HepG2 (cell line): ENCODE data around the gene DNAJC18. TPM values are rescaled to one million over a fixed set of nuclear protein-coding genes. Genes with fewer than 3 reads are reported as not detected.

Source experiments
- ATAC-seq: fragments of 200-7000 bp; cut with Tn5 transposase; 3 replicates; pipeline ENCODE4 v1.9.1; 2020; ENCODE audit warnings: mild to moderate bottlenecking, moderate library complexity
- BruUV-seq: library from RNA; stranded (reverse); fragments of 400-500 nt; replicated peaks from 2 replicates; lab custom pipeline; 2021; lab: Mats Ljungman, UMichigan
- CTCF ChIA-PET: fragments of 300-600 bp; formaldehyde crosslinking; extraction: SDS; loops from one replicate; lab custom pipeline; 2021; ENCODE audit warnings: low total read pairs, inconsistent platforms, low intra/inter-chr PET ratio; lab: Yijun Ruan, JAX
- POLR2A ChIA-PET: fragments of 350-600 bp; sonication (Branson Sonifier 250); formaldehyde crosslinking; loops from one replicate; lab custom pipeline; 2020; ENCODE audit warnings: antibody characterized with exemption, inconsistent platforms; lab: Yijun Ruan, JAX
- DNase-seq: peaks from one replicate; pipeline ENCODE4 v3.0.0-alpha.2; 2015; ENCODE audit warnings: low spot score
- FAIRE-seq: peaks from 3 replicates; lab custom pipeline; 2011; peaks lifted over from hg19 to GRCh38; lab: Jason Lieb, UNC
- H2AFZ ChIP-seq: one replicate; pipeline ENCODE4 v1.6.1; 2011; ENCODE audit warnings: low read length, inconsistent platforms
- H3K27ac ChIP-seq: fragments of 300-600 bp; 3 replicates; pipeline ENCODE4 v1.8.0; 2011; ENCODE audit warnings: mixed run types, mild to moderate bottlenecking, mixed read lengths, low read length, inconsistent platforms; ENCODE audit not compliant: insufficient read depth; ENCODE audit errors: extremely low read length
- H3K27me3 ChIP-seq, 2 experiments: fragments of 200-600 bp in 1 of 2; 2 replicates in 1 of 2; 3 replicates in 1 of 2; pipeline versions ENCODE4 v1.6.0 to v1.8.0; 2011; ENCODE audit warnings: low read length in 2 of 2, mild to moderate bottlenecking in 2 of 2, moderate library complexity in 2 of 2, inconsistent platforms in 1 of 2; ENCODE audit not compliant: insufficient read depth in 2 of 2, control insufficient read depth in 1 of 2
- H3K36me3 ChIP-seq, 2 experiments: fragments of 200-600 bp in 1 of 2; replicated peaks in 1 of 2; 2 replicates in 1 of 2; 3 replicates in 1 of 2; pipeline versions ENCODE4 v1.5.1 to v1.8.0; 2011; ENCODE audit warnings: low read length in 2 of 2, inconsistent platforms in 1 of 2; ENCODE audit not compliant: insufficient read depth in 2 of 2, control insufficient read depth in 1 of 2
- H3K4me1 ChIP-seq: 2 replicates; pipeline ENCODE4 v1.5.1; 2012; ENCODE audit warnings: low read length, inconsistent platforms; ENCODE audit not compliant: insufficient read depth
- H3K4me2 ChIP-seq: 2 replicates; pipeline ENCODE4 v1.6.0; 2011; ENCODE audit warnings: low read depth, low read length, inconsistent platforms
- H3K4me3 ChIP-seq, 3 experiments: fragments of 200-600 bp in 1 of 3; sonication (generic), shearing (Covaris generic) in 1 of 3; replicated peaks in 1 of 3; 2 replicates each; pipeline ENCODE4 v1.5.1; 2011 to 2016; ENCODE audit warnings: low read length in 3 of 3, inconsistent platforms in 2 of 3, low read depth in 2 of 3, mild to moderate bottlenecking in 2 of 3, control low read depth in 1 of 3, mixed read lengths in 1 of 3; ENCODE audit not compliant: insufficient read depth in 1 of 3
- H3K79me2 ChIP-seq: one replicate; pipeline ENCODE4 v1.6.1; 2011; ENCODE audit warnings: low read length, inconsistent platforms; ENCODE audit not compliant: insufficient read depth
- H3K9ac ChIP-seq: 2 replicates; pipeline ENCODE4 v1.6.0; 2011; ENCODE audit warnings: mild to moderate bottlenecking, low read depth, low read length, inconsistent platforms; ENCODE audit not compliant: insufficient read depth
- H3K9me3 ChIP-seq: 2 replicates; pipeline ENCODE4 v1.5.1; 2012; ENCODE audit warnings: mild to moderate bottlenecking, low read length
- H4K20me1 ChIP-seq: 2 replicates; pipeline ENCODE4 v1.6.0; 2011; ENCODE audit warnings: inconsistent platforms, mild to moderate bottlenecking, low read length, moderate library complexity; ENCODE audit not compliant: insufficient read depth
- CBX2 ChIP-seq, 2 experiments: fragments of 200-600 bp in 1 of 2; sonication (generic); formaldehyde crosslinking in 1 of 2; IDR thresholded peaks; 2 replicates each; pipeline versions ENCODE4 v1.7.0 to v1.8.1; 2018 to 2022; ENCODE audit warnings: low read depth in 2 of 2, low read length in 1 of 2, mild to moderate bottlenecking in 1 of 2, missing genetic modification reagents in 1 of 2
- EED ChIP-seq: sonication (generic); formaldehyde crosslinking; IDR thresholded peaks from 2 replicates; pipeline ENCODE4 v1.5.0; 2020; ENCODE audit warnings: mild to moderate bottlenecking, missing genetic modification reagents
- SAFB2 ChIP-seq: sonication (generic); formaldehyde crosslinking; IDR thresholded peaks from 2 replicates; pipeline ENCODE4 v1.5.1; 2020; ENCODE audit warnings: missing genetic modification reagents, low read depth, mild to moderate bottlenecking, borderline replicate concordance
- ZEB1 ChIP-seq: IDR thresholded peaks from 2 replicates; pipeline ENCODE4 v1.6.1; 2012; ENCODE audit warnings: mild to moderate bottlenecking, low read depth, inconsistent platforms; ENCODE audit not compliant: insufficient replicate concordance
- ZMYM2 ChIP-seq: sonication (generic); formaldehyde crosslinking; IDR thresholded peaks from 2 replicates; pipeline ENCODE4 v1.8.0; 2022; ENCODE audit warnings: mild to moderate bottlenecking, missing genetic modification reagents
- ZNF282 ChIP-seq: fragments of 450-650 bp; IDR thresholded peaks from 2 replicates; pipeline ENCODE4 v1.6.1; 2018; ENCODE audit not compliant: partially characterized antibody
- ZNF564 ChIP-seq: sonication (generic); formaldehyde crosslinking; IDR thresholded peaks from 2 replicates; pipeline ENCODE4 v1.8.1; 2023; ENCODE audit warnings: mild to moderate bottlenecking, missing genetic modification reagents
- ZNF670 ChIP-seq: sonication (generic); formaldehyde crosslinking; IDR thresholded peaks from 2 replicates; pipeline ENCODE4 v1.8.0; 2022; ENCODE audit warnings: mild to moderate bottlenecking, missing genetic modification reagents, borderline replicate concordance
- ZNF879 ChIP-seq: sonication (generic); formaldehyde crosslinking; IDR thresholded peaks from 2 replicates; pipeline ENCODE4 v1.8.1; 2023; ENCODE audit warnings: missing genetic modification reagents
- WGBS: methylation state at CpG from one replicate; pipeline ENCODE4 v1.1.6; 2017; ENCODE audit warnings: low lambda C conversion rate; 5-methylcytosine and 5-hydroxymethylcytosine counted together
- in situ Hi-C: cut with HindIII; loops from 2 replicates; pipeline ENCODE4 v1.10.0; 2017; ENCODE audit warnings: low pct_unique_long_range_greater_than_20kb; ENCODE audit not compliant: extremely low pct_ligation_motif_present
- intact Hi-C: fragments of 100-400 bp; cut with micrococcal nuclease; formaldehyde crosslinking; loops from one replicate; pipeline ENCODE4 v1.10.0; 2022; ENCODE audit not compliant: unreplicated experiment
- polyA plus RNA-seq, 8 experiments: library from polyadenylated mRNA; depleted of rRNA in 3 of 8; stranded (reverse) in 7 of 8; unstranded in 1 of 8; fragments of >200 nt; fragmentation: Illumina TruSeq in 4 of 8; extraction: Trizol in 4 of 8; gene quantifications; 2 replicates each; pipeline versions ENCODE4 v1.2.1 to v1.2.3, GENCODE V29; 2011 to 2016; ENCODE audit warnings: low read depth in 4 of 8, missing spikeins in 1 of 8, mixed read lengths in 1 of 8; ENCODE audit not compliant: insufficient read depth in 1 of 8
- total RNA-seq, 5 experiments: library from RNA; depleted of rRNA; stranded (reverse); fragments of >200 nt; fragmentation: Illumina TruSeq; extraction: Trizol; gene quantifications; 2 replicates each; pipeline ENCODE4 v1.2.3, GENCODE V29; 2016; ENCODE audit warnings: low read depth in 1 of 5

DNAJC18 gene
- total and polyA plus RNA-seq, 2 of the 13 experiments (the other 11 are each of a cell fraction or from before 2014, with no cell fraction given) = 6.5 to 6.6 TPM

DNA sequence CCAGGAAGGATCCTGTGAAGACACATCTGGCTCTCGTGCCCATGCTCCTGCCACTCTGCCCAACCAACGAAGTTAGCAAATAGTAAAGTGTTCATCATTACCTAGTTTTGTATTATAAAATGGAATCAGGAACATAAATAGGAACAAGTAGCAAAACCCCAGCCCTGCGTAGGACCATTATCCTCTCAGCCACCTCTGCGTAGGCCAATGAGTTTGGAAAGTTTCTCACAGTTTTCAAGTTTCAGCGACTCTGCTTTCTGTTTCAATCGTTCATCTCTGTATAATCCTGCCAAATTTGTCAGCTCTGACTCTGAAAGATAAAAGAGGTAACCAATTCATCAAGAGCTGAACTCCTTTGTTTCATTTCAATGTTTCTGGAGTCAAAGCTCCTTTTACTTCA lies 25.4 kb downstream of the DNAJC18 start:
- POLR2A ChIA-PET = no interaction called here
- in situ Hi-C loops = no loop called here

GRCh38 chr5:139413153-139413552 lies 26.2 kb downstream of the DNAJC18 start:
- CTCF ChIA-PET = no interaction called here
- Histone ChIP-seq H3K9ac (no peak overlapping the region), H3K4me3 (no peak overlapping the region), H3K79me2 (no peaks in the 10 kb centered on the region), H3K4me2 (no peak overlapping the region), H3K27me3 (no peaks in the 10 kb centered on the region), H3K9me3 (no peaks in the 10 kb centered on the region), H3K27ac (no peak overlapping the region), H2AFZ (no peak overlapping the region), H4K20me1 (no peaks in the 10 kb centered on the region), H3K4me1 (peaks cover 36% of the 10 kb centered on the region), H3K36me3 (no peaks in the 10 kb centered on the region)
- intact Hi-C loops = no loop called here
- in situ Hi-C loops = no loop called here
- FAIRE-seq (no peak), DNase-seq (no peak), ATAC-seq (no peak)
- no peak for TF ChIP-seq CBX2 (IDR thresholded peaks at IDR 0.05; ENCODE audit: low read depth, low read length)
- TF ChIP-seq CBX2 (CRISPR knock-in tag; IDR thresholded peaks at IDR 0.05; ENCODE audit: low read depth) = no peak
- no peak for TF ChIP-seq ZNF564 (CRISPR knock-in tag)
- no peak for TF ChIP-seq SAFB2 (CRISPR knock-in tag)
- TF ChIP-seq ZNF282 = no peak
- no peak for TF ChIP-seq EED (CRISPR knock-in tag)
- TF ChIP-seq ZEB1 = no peak
- no peak for TF ChIP-seq ZNF670
- POLR2A ChIA-PET = no interaction called here
- 89% methylated on average over 6 of the region's 6 CpGs for WGBS
- BruUV-seq = no TSS peak

More for the DNA sequence above, 25.4 kb downstream of the DNAJC18 start:
- Histone ChIP-seq H3K9ac (no peak overlapping the region), H4K20me1 (no peaks in the 10 kb centered on the region), H3K9me3 (no peaks in the 10 kb centered on the region), H3K4me2 (no peak overlapping the region), H3K36me3 (no peaks in the 10 kb centered on the region), H2AFZ (no peak overlapping the region), H3K27me3 (no peaks in the 10 kb centered on the region), H3K4me3 (no peak overlapping the region), H3K27ac (no peak overlapping the region), H3K4me1 (peaks cover 31% of the 10 kb centered on the region), H3K79me2 (no peaks in the 10 kb centered on the region)
- intact Hi-C loops = no loop called here
- DNase-seq = no peak
- WGBS = 93% methylated on average over 6 of the region's 6 CpGs
- CTCF ChIA-PET = no interaction called here
- FAIRE-seq = no peak
- TF ChIP-seq ZNF879 (CRISPR knock-in tag) (no peak), ZMYM2 (CRISPR knock-in tag) (no peak)
- BruUV-seq = no TSS peak
- ATAC-seq = no peak
